Mammary epithelial cell (primary cell): ENCODE measurements around the gene CTNNA1.
"Not testable (repeated sequence)": the region's sequence is repeated elsewhere in the genome, so short reads cannot be mapped to it uniquely, and the experiment has no call there.

Experiments used
- CTCF ChIP-seq, 2 donors: IDR thresholded peaks in 1 of 2; conservative IDR thresholded peaks in 1 of 2; 2 replicates each; pipeline ENCODE4 v1.5.1; 2011 to 2012; ENCODE audit warnings: inconsistent platforms in 2 of 2, low read length in 2 of 2, mild to moderate bottlenecking in 2 of 2, control low read depth in 1 of 2, low read depth in 1 of 2; ENCODE audit not compliant: insufficient read depth in 1 of 2; ENCODE audit errors: extremely low read depth in 1 of 2
- EZH2 ChIP-seq: IDR thresholded peaks from 2 replicates; pipeline ENCODE4 v1.6.1; 2012; ENCODE audit warnings: low read length, inconsistent platforms, borderline replicate concordance

- TF ChIP-seq CTCF (conservative IDR thresholded peaks at IDR 0.05 in 1 of 2, IDR thresholded peaks at IDR 0.05 in 1 of 2; ENCODE audit: extremely low read depth in 1 of 2, insufficient read depth in 1 of 2, low read depth in 1 of 2, low read length in 2 of 2); EZH2: not testable (repeated sequence)
Measured at GRCh38 chr5:138715931-138716432, 37.2 kb upstream of the CTNNA1 start.
